ENCODE data around the gene PLD3.

DNA sequence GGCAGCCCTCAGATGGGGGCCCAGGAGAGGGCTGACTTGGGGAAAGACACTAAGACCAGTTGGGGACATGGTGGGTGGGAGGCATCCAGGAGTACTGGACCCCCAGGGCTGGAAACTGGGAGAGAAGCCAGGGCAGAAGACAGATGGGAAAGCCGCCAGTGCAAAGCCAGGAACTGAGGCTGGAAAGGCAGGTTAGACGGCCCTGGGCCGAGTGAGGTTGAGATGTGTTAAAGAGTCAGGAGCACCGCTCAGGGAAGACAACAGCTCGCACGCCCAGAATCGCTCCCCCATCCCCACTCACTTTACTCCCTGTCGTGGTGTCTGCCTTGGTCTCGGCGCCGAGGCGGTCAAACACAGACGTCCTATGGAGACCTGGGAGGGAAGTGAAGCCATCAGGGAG is 24.8 kb upstream of the PLD3 start:
- TF ChIP-seq, protein P1, sequence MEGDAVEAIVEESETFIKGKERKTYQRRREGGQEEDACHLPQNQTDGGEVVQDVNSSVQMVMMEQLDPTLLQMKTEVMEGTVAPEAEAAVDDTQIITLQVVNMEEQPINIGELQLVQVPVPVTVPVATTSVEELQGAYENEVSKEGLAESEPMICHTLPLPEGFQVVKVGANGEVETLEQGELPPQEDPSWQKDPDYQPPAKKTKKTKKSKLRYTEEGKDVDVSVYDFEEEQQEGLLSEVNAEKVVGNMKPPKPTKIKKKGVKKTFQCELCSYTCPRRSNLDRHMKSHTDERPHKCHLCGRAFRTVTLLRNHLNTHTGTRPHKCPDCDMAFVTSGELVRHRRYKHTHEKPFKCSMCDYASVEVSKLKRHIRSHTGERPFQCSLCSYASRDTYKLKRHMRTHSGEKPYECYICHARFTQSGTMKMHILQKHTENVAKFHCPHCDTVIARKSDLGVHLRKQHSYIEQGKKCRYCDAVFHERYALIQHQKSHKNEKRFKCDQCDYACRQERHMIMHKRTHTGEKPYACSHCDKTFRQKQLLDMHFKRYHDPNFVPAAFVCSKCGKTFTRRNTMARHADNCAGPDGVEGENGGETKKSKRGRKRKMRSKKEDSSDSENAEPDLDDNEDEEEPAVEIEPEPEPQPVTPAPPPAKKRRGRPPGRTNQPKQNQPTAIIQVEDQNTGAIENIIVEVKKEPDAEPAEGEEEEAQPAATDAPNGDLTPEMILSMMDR (IDR thresholded peaks at IDR 0.05; ENCODE audit: extremely low read depth in 1 of 2, insufficient read depth in 1 of 2, low read depth in 1 of 2, low read length in 2 of 2) = no peak
- TF ChIP-seq EZH2 (IDR thresholded peaks at IDR 0.05; ENCODE audit: borderline replicate concordance, low read depth, low read length, severe bottlenecking) (no peak), MYC (IDR thresholded peaks at IDR 0.05; ENCODE audit: low read depth, low read length) (no peak), JUN (IDR thresholded peaks at IDR 0.05; ENCODE audit: borderline replicate concordance, insufficient read depth, insufficient read length, low read depth) (no peak), POLR2A (IDR thresholded peaks at IDR 0.05; ENCODE audit: low read depth, low read length) (no peak), POLR2AphosphoS5 (IDR thresholded peaks at IDR 0.05; ENCODE audit: insufficient read depth, low read depth, low read length) (no peak)
- TF ChIP-seq, protein P2, sequence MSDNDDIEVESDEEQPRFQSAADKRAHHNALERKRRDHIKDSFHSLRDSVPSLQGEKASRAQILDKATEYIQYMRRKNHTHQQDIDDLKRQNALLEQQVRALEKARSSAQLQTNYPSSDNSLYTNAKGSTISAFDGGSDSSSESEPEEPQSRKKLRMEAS (IDR thresholded peaks at IDR 0.05; ENCODE audit: insufficient read depth, insufficient read length) = no peak

All from endothelial cell of umbilical vein (primary cell).